OCI-LY7 (cell line): ENCODE results near the gene DIAPH3.

ENCODE experiments used
- CTCF ChIP-seq: fragments of 200-600 bp; sonication (generic); conservative IDR thresholded peaks from 2 replicates; pipeline ENCODE4 v1.5.1; 2014; ENCODE audit warnings: mild to moderate bottlenecking, antibody characterized with exemption, low read length, moderate library complexity, mixed read lengths
- EZH2phosphoT487 ChIP-seq: fragments of 200-600 bp; sonication (generic); IDR thresholded peaks from 2 replicates; pipeline ENCODE4 v1.6.1; 2018; ENCODE audit warnings: low read depth, borderline replicate concordance, mild to moderate bottlenecking, mixed run types, antibody characterized with exemption, low read length, moderate library complexity, mixed read lengths

GRCh38 chr13:59997976-59998375 is 165.8 kb downstream of the DIAPH3 start:
- no peak for TF ChIP-seq CTCF
- TF ChIP-seq EZH2phosphoT487, result no peak
